Activated CD4-positive, alpha-beta T cell treated with anti-CD3 and anti-CD28 coated beads for 24 hours (primary cell): ENCODE measurements around the gene EPHB6.

Experiments
- DNase-seq, 2 donors: peaks; one replicate each; pipeline ENCODE4 v3.0.0-alpha.2; 2020; ENCODE audit warnings: low read depth in 2 of 2

The EPHB6 gene

GRCh38 chr7:142896151-142896550 is 41.3 kb downstream of the EPHB6 start:
- no peak for DNase-seq

GRCh38 chr7:142896741-142897379 is 42.0 kb downstream of the EPHB6 start:
- no peak for DNase-seq

- no peak for DNase-seq
Observed at GRCh38 chr7:142897691-142898090, 42.8 kb downstream of the EPHB6 start.

- no peak for DNase-seq
Observed at GRCh38 chr7:142898377-142899170, 43.7 kb downstream of the EPHB6 start.

DNA sequence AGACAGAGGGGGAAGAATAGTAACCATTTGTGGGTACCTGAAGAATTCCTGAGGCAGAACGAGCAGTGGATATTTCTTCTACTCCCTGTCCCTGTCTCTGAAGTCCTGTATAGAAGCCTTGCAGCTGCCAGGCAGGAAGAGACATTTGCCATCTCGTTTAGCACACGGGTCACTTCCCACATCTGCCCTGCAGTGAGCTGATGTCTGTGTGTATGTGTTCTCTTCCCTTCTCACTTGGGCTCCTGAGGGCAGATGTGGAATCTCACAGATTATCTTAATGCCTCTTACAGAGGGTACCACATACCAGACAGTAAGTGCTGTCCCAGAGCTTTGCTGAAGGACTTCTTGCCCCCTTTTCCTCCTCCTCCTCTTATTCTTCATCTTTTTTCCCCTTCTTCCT is 44.8 kb downstream of the EPHB6 start:
- DNase-seq = no peak

- no peak for DNase-seq
Observed at GRCh38 chr7:142901426-142902259, 46.8 kb downstream of the EPHB6 start.

DNA sequence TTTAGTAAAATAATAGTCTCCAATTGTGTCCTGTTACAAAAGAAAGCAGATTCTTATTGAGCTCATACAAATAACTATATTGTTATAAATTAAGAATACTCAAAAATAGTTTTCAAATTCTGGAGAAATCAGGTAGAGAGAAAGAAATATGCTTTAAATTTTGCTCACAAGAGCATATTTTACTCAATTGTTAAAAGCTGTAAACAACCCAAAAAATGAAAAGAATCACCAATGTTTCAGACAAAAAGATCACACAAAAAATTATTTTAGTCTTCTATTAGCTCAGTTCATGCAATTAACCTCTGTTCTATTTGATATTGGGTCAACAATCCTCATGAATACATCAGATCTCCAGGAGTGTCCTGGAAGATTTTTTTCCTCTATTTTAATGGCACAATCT is 49.3 kb downstream of the EPHB6 start:
- DNase-seq = no peak

GRCh38 chr7:142905759-142906158 is 50.9 kb downstream of the EPHB6 start:
- DNase-seq = no peak

GRCh38 chr7:142906643-142907042 is 51.8 kb downstream of the EPHB6 start:
- no peak for DNase-seq

DNA sequence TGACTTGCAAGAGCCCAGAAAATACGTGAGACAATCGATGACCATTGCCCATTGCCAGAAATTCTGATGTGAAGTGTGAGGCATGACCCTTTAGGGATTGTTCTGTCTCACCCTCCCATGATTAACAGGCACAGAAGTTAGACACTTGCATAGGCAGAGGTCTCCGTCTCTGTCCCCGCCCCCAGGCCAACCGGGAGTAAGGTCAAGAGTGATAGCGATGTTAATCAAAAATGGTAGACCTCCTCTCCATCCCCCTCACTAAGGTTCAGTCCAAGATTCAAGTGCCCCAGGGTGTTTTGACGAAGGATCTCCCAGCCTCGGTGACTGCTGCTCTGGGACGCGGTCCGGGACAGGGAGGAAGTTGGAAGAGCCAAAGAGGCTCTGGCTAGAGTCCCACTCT is 53.4 kb downstream of the EPHB6 start:
- DNase-seq = no peak

- no peak for DNase-seq
Observed at GRCh38 chr7:142908921-142909890, 54.3 kb downstream of the EPHB6 start.

DNA sequence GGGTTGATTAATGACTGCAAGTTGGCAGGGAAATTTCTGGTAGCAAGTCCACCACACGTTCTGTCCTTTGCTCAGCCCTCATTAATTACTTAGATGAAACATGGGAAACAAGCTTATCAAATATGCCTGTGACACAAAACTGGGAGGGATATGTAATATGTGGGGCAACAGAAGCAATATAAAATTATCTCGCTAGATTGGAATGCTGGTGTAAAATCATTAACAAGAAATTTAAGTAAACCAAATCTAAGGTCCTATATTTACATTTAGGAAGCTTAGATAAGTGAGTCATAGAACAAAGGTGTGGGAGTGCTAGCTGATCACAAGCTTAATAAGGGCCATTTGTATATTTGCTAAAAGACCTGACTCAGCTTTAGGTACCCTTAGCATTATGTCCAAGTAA is 55.2 kb downstream of the EPHB6 start:
- DNase-seq = no peak

DNA sequence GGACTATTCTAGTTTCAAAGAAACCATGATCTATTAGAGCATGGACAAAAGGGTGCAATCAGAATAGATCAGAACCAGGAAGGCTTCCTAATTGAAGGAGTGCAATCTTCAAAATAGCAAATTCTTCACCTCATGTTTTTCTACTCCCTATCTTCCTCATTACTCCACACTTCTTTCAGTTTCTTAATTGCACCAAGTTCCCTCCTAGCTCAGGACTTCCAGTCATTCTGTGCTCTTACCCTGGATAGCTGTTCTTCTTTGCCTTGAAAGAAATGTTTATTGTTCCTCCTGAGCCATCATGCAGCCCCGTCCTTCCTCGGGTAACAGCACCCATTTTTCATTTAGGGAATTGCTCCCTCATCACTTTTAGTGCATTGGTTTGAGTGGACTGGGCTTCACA is 55.6 kb downstream of the EPHB6 start:
- no peak for DNase-seq

DNA sequence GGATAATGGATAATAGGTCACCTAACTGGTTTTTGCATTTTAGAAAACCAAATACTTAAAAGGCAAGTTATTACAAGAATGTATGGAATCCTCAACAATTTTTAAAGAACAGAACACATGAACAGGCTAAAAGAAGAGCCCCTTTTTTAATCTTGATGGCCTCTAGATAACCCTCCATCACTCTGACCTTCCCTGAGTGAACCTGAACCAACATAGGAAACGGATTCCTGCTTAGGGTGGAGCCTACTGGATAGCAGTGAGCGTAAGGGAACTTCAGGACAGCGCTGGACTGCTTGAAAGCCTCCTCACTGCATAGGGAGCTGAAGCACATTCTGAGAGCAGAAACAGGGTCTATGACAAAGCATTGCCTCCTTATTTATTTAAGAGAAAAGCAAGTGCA is 58.2 kb downstream of the EPHB6 start:
- DNase-seq = no peak

GRCh38 chr7:142913566-142913965 is 58.7 kb downstream of the EPHB6 start:
- DNase-seq = no peak

- no peak for DNase-seq
Observed at GRCh38 chr7:142914121-142914520, 59.2 kb downstream of the EPHB6 start.

- no peak for DNase-seq
Observed at GRCh38 chr7:142915315-142915714, 60.4 kb downstream of the EPHB6 start.

DNA sequence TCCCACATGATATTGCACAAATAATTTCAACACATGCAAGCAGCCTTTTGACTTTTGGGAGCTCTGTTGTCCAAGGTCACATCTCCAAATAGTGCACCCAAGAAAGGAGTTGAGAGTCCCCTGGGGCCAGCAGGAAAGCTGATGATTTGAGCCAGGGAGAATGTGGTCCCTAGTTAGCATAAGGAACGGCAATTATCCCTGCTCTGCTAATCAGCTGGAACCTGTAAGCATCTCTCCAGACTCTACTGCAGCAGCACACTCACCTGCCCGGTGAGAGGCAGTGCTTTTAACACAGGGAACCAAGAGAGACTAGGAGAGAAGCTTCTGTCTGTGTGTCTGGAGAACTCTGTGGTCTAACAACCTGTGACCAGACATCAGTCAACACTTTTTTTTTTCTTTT is 61.6 kb downstream of the EPHB6 start:
- no peak for DNase-seq

DNA sequence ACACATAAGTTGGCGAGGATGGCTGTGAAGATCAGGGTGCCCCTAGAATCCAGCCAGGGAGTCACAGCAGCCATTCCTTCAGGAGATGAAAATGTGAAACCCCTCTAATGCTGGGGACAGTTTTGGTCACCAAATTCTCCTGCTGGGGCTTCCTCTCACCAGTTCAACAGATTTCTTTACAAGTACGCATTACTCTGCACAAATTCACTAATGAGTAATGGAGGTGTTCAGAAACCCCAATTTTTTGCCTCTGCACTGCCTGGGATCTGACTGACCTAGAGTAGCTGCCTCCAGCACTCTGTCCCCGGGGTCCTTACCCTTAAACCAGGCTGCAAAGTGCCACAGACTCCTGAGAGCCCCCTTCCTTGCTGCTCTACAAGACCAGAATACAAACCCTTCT is 62.6 kb downstream of the EPHB6 start:
- DNase-seq = no peak

GRCh38 chr7:142918901-142919300 is 64.0 kb downstream of the EPHB6 start:
- no peak for DNase-seq

DNA sequence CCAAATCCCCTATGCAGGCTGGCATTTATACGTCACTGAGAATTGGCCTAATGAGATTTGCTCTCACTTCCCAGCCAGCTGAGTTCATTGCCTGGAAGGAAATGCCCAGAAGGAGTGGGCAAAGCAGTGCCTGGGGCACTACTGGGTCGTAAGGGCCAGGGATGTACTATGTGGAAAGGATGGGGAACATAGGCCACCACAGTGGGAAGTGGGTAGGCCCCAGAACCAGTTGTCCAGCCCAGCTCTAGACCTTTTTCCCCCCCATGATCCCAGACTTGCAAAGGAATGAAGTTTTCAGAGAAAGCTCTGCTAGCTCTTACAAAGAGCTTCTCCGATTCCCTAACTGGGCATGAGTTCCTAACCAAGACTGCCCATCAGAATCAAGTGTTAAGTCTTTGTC is 64.8 kb downstream of the EPHB6 start:
- DNase-seq = no peak
